ENCODE measurements around the gene DSCAM.
"Not testable (repeated sequence)": the region's sequence is repeated elsewhere in the genome, so short reads cannot be mapped to it uniquely, and the experiment has no call there.

Gene DSCAM

DNA sequence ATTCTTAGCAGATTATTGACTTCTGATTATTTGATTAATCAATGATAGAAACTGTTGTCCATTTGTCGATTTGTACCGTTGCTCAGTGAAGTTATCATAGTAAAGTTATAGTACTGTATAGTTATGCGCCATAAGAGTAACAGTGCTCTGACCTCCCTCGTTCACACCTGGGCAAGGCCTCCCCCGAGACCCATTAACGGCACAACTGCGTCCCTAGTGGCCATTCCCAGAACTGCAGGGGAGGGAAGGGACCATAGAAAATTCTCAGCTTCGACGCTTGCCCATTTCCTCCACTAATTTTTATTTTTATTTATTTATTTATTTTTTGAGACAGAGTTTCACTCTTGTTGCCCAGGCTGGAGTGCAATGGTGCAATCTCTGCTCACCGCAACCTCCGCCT lies 334.4 kb downstream of the DSCAM start:
- DNase-seq = no peak

DNA sequence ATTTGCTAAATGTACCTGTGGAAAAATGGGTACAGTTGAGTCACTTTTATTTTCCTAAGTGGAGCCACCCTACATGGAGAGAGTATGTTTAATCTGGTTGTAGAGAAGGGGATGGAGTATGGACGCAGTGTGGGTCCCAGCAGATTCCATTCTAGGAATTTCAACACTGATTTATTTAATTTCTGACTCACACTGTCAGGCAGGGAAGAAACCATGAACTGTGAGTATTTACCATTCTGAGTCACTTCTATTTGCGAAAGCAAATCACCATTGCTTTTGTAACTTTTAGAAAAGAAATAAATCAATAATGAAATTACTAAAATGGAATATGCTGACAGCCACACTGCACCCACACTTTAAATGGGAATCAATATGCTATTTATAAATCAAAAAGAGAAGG lies 339.0 kb downstream of the DSCAM start:
- no peak for DNase-seq

DNA sequence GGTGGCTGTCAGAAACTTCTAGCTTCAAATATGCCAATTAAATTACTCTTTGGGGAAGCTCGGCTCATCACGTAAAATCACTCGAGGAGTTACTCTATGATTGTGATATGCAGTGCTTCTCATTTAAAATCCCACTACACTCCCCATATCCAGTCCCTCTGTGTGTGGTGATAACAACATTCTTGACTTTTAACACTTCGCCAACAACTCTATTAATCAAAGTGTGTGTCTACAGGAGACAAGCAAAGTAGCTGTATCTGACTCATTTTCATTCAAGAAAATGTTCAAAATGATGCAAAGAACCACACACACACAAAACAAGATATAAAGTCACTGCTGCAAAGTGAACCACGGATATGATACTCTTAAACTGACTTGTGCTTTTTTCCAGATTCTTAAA lies 341.3 kb downstream of the DSCAM start:
- DNase-seq = no peak

DNA sequence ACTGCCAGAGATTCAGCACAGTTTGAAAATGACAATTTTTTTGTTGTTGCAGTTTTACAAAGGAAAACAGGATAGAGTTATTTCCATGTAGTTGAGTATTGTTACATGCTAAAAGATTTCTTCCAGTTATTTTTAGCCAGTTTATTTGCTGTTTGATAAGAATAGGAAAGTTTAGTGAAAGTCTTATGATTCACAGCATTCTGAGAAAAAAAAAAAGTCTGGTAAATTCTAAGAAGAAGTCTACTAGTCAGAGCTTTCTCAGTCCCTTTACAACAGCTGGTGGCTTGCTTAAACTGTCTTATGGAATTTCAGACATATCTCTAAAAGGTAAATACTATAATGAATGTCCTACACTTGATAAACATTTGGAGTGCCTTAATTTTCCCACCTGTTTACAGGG lies 341.7 kb downstream of the DSCAM start:
- no peak for DNase-seq

DNA sequence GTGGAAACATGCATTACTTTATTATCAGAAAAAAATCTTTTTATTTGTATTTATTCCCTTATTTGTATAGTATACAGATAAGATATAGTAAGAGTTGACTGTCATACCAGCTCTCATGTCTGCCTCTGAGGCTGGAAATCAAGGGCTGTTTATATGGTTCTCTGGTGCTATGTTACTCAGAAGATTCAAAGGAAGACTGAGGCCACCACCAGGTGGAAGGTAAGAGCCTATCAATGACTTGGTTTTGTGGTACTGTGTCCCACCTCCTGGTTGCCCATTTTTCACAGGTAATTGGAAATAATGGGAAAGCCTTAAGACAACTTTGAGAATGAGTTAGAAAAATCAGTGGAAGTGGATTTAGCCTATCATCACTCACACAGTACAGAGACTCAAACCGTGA lies 342.1 kb downstream of the DSCAM start:
- no peak for DNase-seq

DNA sequence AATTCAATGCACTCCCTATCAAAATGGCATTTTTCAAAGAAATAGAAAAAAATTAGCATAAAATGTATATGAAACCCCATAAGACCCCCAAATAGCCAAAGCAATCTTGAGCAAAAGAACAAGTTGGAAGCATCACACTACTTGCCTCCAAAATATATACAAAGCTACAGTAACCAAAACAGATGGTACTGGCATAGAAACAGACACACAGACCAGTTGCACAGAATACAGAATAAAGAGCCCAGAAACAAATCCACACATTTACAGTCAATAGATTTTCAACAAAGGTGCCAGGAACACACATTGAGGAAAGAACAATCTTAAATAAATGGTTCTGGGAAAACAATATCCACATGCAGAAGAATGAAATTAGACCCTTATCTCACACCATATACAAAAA lies 350.8 kb downstream of the DSCAM start:
- no peak for DNase-seq

DNA sequence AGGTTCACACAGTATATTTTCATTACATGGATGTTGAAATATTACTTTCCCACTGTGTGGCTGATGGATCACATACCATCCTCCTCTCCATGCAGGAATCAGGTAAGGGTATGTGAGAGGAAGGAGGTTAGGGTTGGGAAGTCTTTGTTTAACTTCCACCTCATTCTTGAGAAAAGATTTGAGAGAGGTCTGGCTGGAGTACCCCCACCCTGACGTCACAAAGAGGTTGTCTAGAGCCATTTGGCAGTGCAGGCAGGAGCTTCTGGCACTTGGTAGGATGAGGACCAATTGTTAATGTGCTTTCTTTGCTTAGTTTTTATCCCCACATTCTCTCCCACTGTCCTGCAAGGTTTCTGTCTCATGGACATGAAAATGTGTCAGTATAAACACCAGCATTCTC lies 356.6 kb downstream of the DSCAM start:
- no peak for DNase-seq

DNA sequence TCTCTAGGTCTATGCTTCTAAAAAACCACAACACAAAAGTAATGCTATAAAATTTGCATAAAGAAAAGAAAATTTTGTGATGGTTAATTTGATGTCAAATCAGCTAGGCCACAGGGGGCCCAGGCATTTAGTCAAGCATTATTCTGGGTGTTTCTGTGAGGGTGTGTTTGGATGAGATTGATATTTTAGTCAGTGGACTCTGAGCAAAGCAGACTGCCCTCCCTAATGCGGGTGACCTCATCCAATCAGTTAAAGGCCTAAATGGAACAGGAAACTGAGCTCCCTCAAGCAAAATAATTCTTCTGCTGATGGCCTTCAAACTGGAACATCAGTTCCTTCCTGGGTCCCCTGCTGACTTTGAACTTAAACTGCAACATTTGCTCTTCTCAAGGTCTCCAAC lies 358.0 kb downstream of the DSCAM start:
- DNase-seq = no peak

DNA sequence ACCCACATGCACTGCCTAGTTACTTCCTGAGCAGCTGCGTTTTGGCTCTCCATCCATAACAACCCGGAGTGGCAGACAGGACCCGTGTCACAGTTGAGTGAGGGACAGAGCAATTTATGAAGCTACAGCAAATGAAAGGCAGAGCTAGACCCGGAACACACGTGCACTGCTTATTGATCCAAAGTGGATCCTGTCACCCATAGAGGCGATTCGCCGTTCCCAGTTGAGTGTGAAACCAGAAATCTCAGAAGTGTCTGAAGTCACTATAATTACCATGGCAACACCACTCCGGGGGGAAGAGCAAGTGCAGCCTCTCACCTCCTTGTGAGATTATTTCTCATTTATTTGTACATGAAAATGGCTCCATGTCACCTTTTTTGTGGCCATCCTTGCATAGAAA lies 365.2 kb downstream of the DSCAM start:
- DNase-seq = no peak

DNA sequence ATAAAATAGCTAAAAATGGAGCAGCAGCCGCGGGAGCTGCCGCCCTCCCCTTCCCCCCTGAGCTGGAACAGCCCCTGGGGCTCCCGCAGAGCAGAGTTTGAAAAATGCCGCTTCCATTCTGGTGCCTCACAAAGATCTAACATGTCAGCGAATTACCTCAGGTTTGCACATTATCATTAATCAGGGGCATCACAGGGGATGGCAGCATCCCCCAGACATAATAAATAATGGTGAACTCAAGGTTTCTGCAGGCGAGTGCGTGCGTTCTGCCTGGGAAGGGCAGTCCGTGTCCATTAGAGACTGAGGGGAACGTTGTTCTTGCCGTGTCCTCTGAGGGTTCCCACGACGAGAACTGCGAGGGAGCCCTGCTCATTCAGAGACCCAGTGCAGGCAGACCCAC lies 372.4 kb downstream of the DSCAM start:
- DNase-seq = no peak

DNA sequence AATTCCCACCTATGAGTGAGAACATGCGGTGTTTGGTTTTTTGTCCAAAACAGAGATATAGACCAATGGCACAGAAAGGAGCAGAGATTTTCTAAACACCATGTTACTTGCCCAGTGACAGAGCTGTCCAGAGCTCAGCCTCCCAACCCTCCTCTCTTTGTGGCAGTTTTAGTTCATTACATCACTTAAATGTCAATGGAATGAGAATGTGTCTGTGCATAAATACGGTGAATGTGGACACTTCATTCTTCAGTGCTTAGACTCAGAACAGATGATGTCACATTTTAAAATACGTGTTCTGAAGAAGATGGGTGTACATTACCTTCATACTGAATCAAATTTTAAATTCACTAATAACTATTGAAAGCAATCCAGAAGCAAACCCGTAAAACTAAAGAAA lies 374.9 kb downstream of the DSCAM start:
- DNase-seq = no peak

DNA sequence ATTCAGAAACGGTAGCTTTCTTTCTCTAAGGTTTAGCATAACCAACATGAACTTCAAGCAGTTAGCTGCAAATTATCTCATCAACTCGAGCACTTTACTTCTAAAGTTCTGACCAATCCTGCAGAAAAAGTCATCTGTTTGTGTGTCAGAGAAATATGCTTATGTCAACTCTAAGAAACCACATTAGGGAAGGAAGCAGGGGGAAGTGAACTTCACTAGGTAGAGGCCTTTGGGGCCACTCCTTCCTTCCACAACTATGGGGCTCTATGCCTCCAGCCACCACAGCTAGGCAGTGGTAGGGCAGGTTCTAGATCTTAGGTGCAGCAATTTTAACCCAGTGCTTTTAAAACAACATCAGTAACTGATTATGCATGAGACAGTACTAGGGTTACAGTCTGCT lies 375.9 kb downstream of the DSCAM start:
- DNase-seq = no peak

DNA sequence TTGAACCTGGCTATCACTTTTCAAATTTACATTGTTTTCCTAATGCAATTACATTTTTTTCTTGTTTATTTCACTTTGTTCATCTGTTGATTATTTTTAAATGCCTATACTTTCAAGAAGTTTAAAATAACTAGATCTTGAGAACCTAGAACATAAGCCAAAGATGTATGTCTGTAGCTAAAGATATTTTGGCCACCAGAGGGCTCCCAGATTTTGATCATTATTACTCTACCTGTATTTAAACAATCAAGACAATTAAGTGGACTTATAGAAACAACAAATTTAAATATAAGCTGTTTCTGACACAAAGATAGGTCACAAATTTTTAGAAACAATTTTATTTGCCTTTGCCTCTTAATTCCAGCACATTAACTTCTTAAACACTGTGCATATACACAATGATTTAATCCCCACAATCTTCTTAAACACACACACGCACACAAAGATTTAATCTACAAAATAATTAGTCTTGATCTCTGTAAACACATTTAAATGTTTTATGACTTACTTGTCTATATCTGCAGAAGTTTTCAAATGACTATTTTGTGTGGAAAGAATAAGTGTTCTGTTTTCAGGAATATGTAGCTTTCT lies 380.0 kb downstream of the DSCAM start:
- DNase-seq = no peak

DNA sequence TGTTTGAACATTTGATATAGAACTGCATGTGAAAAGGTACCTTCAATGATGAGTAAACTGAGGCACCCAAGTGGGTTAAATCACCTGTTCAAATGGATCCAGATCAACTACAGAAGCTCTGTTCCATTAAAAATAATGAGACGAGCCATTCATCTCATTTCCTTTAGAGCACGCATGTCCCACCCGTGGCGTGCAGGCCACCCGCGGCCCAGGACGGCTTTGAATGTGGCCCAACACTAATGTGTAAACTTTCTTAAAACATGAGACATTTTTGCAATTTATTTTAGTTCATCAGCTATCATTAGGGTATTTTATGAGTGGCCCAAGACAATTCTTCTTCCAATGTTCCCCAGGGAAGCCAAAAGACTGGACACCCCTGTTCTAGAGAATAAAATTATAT lies 381.6 kb downstream of the DSCAM start:
- DNase-seq = no peak

DNA sequence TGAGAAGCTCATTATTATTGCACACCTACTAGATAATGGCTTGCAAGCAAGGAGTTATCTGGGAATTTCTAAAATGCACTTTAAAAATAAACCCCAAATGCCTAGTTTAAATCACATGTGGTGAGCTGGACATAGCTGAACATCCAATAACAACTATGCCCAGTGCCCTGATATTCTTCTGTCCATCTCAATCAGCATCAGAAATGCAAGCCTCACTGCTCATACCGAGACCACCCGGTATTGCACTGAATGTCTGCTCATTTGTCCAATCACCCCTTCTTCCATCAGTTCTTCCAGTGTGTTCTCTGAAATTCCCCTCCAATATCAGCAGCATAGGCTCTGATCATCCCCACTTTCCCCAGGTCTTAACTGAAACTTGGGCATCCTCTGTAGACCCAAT lies 383.8 kb downstream of the DSCAM start:
- no peak for DNase-seq

DNA sequence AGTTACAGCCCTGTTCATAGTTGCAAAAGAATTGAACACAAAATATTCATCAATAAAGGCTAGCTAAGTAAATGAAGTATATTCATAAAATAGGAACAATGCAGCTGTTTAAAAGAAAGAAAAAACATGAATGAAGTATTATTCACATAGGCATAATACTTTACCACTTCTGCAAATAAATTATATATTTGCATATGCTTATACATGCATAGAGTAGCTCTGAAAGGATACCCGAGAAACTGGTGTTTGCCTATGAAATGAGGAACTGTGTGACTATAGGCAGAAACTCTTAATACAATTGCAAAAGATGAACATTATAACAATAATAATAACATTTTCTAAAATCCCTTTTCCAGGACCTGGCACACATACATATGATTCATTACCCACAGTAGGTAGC lies 385.9 kb downstream of the DSCAM start:
- no peak for DNase-seq

DNA sequence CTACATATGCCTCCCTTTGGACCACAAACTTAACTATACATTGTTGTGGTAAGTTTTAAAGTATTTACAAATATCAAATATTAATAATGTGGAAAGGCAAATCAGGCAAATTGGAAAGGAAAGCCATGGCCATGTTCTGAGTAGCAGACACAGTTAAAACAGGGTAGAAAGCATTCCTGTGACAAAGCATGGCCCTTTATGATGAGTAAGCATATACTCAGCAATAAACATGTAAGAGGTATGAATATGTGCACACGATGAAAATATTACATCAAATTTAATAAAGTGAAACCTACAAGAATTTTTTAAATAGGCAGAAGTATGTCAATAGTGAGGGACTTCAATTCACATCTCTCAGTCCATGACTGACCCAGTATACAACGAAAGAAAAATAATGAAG lies 389.2 kb downstream of the DSCAM start:
- no peak for DNase-seq

DNA sequence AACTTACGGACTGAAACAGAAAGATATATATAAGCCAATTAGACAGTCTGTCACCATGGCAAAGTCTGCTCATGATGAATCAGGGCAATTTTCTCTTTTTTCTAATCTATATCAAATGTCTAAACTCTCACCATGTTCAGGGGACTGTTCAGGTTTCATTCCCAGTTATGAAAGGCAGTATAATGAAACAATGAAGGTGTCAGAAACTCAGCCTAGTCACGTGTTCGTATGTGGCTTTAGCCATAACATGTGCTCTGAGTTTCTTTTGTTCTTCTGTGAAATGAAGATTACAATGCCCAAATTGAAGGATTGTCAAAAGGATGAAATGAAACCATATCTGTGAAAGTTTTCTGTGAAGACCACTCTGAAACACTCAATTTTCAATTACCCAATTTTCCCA lies 392.9 kb downstream of the DSCAM start:
- DNase-seq = no peak

DNA sequence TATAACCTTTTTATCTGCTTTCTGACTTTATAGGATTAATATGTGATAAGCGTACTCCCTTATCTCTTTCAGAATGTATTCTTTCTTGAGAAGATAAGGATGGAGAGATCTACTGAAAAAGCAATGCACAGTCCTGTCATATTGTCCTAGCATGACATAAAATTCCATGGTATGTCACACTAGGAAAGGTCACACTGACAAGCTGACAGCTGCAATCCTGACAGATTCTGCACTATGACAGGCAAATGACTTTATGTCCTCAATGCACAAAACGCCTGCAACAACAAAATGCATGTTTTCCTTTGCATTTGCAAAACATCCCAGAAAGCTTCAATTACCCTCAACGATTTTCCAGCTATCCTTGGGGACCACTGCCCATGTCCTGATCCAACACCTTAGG lies 393.8 kb downstream of the DSCAM start:
- DNase-seq = no peak

DNA sequence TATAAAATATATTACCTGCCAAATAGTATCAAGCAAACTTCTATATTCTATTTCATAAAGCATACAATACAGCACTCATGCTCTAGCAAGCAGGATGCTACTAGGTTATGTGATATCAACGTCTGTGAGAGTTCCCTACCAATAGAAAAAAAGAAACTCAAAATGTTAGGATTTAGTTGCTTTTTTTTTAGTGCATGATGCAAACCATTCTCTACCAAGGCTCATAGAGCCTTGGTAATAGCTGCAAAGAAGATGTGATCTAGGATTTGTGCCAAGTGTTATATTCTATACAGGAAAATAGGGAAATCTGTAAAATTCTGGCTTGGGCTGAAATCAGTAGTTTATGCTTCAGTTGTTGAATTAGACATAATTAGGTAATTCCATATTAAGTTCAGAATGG lies 394.4 kb downstream of the DSCAM start:
- no peak for DNase-seq

DNA sequence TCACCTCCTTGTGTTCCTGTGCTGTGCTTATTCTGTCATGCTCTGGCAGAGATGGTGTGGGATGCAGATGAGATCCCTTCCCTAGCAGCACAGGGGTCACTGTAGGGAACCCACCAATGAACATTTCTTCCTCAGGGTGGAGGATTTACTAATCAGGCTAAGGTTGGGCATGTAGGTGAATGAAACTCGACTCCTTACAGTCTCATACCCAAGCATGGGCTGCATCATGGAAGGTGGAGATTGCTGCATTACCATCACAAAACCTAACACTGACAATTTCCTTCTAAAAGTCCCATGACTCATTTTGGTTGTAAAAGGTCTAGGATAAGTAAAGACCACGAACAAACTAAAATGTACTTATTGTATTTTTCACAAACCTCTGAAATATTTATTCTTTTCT lies 399.9 kb downstream of the DSCAM start:
- DNase-seq = no peak

DNA sequence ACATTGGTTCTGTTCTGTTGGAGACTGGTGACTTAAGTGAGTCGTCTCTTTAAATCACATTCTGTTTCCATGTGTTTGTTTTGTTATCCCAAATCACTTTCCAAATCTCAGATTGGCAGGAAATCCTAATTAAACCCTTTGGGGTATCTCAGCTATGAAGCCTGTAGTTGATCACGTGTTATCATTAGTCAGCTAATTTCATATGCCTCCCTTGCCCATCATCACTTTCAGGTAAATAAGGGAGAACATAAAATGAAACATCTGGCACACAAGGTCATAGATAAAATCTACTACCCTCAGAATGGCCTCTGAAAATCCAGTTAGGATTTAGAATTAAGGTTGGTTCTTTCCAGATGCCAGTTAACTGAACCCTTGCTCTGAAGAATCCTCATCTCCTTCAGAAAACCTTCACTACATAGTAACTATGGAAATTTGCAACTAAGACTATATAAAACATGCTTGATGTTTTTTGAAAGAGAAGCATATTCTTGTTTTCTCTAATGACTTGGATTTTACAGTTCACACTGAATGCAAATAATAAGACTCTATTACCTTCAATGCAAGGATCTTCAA lies 401.5 kb downstream of the DSCAM start:
- no peak for DNase-seq

DNA sequence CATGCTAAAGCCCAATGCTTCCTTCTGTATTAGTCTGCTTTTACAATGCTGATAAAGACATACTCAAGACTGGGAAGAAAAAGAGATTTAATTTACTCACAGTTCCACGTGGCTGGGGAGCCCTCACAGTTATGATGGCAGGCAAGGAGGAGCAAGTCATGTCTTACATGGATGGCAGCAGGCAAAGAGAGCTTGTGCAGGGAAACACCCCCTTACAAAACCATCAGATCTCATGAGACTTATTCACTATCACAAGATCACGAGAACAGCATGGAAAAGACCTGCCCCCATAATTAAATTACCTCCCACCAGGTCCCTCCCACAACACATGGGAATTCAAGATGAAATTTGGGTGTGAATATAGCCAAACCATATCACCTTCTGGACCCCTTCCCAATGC lies 407.4 kb downstream of the DSCAM start:
- DNase-seq = not testable (repeated sequence)

DNA sequence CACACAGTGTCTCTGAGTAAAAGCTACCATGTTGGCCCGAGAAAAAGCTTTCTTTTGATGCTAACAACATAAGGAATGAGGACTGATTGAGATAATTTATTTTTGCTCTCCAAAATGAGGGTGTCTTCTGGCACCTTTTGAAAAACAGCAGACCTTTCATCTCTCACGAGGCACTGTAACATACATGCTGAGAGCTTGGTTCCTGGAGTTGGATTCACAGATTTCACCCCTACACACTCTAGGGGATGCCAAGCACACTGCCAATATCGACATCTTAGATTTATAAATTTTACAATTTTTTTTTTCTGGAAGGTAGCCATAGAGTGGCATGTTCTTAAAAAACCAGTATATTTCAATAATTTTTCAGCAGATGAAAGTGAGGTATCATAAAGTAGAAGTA lies 408.3 kb downstream of the DSCAM start:
- DNase-seq = no peak

DNA sequence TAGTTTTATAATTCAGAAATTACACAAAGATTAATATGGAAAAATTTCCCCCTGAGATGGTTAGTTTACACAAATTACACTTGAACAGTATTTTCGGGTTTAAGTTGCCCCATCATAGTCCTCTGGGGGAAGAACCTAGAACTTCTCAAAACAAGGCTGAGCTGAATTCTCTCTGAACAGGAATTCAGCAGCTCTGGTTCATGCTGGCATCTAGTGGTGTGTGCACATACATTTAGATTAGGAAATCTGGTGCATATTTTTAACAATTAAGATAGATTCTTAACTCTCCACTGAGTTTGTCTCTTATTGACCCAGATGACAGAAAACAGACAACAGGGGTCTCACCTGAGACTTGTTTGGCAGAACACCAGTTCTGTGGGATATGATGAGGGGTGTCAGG lies 410.7 kb downstream of the DSCAM start:
- DNase-seq = no peak

DNA sequence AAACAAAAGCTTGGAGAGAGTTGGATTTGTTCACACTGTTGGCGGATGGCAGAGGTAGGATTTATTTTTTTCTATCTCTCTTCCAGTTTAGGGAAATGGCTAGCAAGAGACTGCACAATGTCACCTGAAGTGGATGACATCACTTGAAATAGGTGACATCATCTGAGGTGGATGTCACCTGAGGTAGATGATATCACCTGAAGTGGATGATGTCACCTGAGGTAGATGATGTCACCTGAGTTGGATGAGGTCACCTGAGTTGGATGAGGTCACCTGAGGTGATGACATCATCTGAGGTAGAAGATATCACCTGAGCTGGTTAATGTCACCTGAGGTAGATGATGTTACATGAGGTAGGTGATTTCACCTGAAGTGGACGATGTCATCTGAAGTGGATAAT lies 413.4 kb downstream of the DSCAM start:
- no peak for DNase-seq

All from stimulated activated naive CD4-positive, alpha-beta T cell (primary cell).